ENCODE results near the gene TPRG1.
"Not testable (repeated sequence)": the region's sequence is repeated elsewhere in the genome, so short reads cannot be mapped to it uniquely, and the experiment has no call there.

Gene TPRG1

DNA sequence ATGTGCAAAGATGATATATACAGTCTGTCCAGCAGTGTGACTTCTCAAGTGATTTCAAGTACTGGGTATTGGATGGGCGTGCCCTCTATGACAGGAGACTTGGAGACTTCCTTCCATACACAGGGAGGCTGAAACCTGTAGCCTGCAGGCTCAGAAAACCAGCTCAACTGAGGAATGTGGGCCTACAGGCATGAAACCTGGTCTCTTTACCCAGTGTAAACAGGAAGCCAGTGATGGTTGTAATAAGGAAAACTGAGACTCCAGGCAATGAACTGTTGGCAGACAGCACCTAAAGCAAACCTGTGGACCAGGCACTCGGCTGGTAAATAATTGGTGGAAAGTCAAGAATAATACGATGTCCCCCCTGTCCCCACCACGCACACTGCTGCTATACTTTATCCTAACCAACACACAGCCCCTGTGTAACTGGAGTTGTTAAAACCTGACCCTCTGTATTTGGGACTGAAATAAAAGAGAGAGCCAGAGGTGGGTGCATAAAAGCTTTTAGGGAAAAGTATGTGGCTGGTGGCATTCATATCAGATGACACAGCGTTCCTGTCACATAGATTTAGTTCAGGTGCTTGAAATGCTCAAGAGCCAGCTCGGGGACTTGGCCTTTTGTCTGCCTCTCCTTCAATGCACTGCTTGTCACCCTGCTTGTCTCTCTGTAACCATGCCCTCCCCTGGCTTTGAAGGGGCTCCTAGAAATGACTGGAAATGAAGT lies 144.7 kb downstream of the TPRG1 start:
- DNase-seq (ENCODE audit: low read depth): no peak

GRCh38 chr3:189317911-189318310 lies 146.1 kb downstream of the TPRG1 start:
- DNase-seq (ENCODE audit: low read depth): no peak

DNA sequence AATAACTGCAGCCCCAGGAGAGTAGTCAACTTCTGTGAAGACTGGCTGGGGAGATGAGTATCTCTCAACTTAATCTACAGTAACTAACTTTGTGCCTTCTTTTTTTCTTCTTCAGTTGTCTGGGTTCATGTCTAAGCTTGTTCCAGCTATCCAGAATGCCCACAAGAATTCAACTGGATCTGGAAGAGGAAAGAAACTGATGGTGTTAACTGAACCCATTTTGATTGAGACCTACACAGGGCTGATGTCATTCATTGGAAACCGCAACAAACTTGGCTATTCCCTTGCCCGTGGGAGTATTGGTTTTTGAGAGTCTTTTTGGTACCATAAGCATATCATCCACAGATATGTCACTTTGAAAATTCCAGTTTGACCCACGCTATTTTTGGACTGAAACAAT lies 148.7 kb downstream of the TPRG1 start:
- DNase-seq (ENCODE audit: low read depth): no peak

- no peak for DNase-seq (ENCODE audit: low read depth)
Observed at GRCh38 chr3:189322339-189322738, 150.6 kb downstream of the TPRG1 start.

DNA sequence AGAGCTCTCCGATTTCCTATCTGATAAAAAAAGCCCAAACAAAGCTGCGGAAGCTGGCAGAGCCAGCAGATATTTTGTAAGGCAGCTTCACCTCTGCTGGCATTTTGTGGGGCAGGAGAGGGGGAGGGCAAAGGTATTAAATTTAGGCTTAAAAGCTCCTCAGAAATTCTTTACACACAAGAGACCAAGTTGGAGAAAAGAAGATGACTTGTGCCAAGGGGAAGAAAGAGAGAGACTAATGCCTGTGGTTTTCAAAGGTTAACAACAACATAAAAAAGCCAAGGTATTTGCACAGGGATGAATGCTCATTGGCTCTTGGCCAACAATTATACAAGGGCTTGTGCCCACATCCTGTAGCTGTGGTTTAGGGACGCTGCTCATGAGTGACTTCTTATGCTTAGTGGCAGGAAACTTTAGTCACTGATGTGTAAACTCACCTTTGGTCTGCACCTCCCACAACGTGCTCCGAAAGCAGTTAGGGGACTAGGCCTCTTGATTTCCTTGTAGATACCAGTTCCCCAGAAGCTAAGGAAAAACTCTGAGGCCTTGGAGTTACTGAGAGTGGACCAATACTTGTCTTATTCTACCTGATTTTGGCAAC lies 152.9 kb downstream of the TPRG1 start:
- no peak for DNase-seq (ENCODE audit: low read depth)

DNA sequence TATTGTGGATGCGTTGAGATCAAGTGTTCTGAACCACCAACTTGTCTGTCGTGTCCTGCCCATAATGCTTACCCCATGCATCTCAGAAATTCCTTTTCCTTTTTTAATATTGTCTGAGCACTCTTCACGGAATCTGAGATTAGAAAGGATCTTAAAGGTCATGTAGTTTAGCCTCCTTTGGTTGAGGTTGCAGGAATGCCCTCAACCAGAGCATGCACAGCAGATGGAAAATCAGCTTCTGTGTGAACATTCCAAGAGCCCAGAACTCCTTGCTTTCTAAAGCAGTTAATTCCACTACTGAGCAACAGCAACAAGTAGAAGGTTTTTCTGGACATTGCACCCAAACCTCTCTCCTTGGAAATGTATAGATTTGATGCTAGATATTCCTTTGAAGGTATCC lies 153.7 kb downstream of the TPRG1 start:
- DNase-seq (ENCODE audit: low read depth): no peak

GRCh38 chr3:189329630-189330029 lies 157.9 kb downstream of the TPRG1 start:
- not testable (repeated sequence) for DNase-seq (ENCODE audit: low read depth)

DNA sequence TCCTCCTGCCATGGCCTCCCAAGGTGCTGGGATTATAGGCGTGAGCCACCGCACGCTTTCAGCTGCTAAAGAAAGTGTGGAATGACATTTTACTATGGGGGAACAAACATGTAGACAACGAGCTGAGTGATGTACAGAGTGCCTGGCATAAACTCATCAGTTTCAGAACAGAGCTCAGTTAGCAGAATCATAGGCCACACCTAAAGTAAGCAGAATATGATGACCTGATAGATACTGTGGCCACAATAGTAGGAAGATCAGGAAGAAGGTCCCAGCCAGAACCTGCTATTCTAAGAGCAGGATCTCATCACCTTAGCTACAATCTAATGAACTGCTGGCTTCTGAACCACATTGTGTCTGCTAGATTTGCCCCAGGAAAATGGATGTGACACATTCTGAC lies 158.3 kb downstream of the TPRG1 start:
- DNase-seq (ENCODE audit: low read depth): no peak

GRCh38 chr3:189331002-189331418 lies 159.2 kb downstream of the TPRG1 start:
- no peak for DNase-seq (ENCODE audit: low read depth)

- DNase-seq (ENCODE audit: low read depth): no peak
Observed at GRCh38 chr3:189334064-189334920, 162.5 kb downstream of the TPRG1 start.

- no peak for DNase-seq (ENCODE audit: low read depth)
Observed at GRCh38 chr3:189337673-189338091, 165.9 kb downstream of the TPRG1 start.

DNA sequence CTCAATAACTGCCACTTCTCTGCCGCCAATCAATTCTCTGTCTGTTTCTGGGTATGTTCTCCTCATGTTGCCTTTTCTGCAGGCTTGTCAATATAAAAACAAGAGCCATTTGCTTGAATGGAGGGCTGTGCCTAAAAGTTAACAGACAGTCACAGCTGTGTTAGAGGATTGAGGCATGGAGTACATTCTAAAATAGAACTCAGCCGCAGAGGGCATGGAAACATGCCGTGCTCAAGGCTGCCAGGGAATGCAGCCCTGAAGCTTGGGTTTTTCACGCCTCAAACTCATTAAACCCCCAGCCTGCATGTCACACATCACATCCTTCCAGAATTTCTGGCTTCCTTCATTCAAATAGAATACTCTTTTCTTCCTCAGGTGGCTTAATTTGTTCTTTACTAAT lies 166.6 kb downstream of the TPRG1 start:
- DNase-seq (ENCODE audit: low read depth): no peak

- no peak for DNase-seq (ENCODE audit: low read depth)
Observed at GRCh38 chr3:189339996-189340395, 168.2 kb downstream of the TPRG1 start.

GRCh38 chr3:189340680-189341460 lies 169.1 kb downstream of the TPRG1 start:
- no peak for DNase-seq (ENCODE audit: low read depth)

GRCh38 chr3:189342811-189343210 lies 171.0 kb downstream of the TPRG1 start:
- DNase-seq (ENCODE audit: low read depth): no peak

GRCh38 chr3:189344996-189345395 lies 173.2 kb downstream of the TPRG1 start:
- DNase-seq (ENCODE audit: low read depth): no peak

- DNase-seq (ENCODE audit: low read depth): no peak
Observed at GRCh38 chr3:189349772-189350171, 178.0 kb downstream of the TPRG1 start.

GRCh38 chr3:189353318-189353965 lies 181.7 kb downstream of the TPRG1 start:
- DNase-seq (ENCODE audit: low read depth): no peak

- DNase-seq (ENCODE audit: low read depth): no peak
Observed at GRCh38 chr3:189353988-189354889, 182.5 kb downstream of the TPRG1 start.

DNA sequence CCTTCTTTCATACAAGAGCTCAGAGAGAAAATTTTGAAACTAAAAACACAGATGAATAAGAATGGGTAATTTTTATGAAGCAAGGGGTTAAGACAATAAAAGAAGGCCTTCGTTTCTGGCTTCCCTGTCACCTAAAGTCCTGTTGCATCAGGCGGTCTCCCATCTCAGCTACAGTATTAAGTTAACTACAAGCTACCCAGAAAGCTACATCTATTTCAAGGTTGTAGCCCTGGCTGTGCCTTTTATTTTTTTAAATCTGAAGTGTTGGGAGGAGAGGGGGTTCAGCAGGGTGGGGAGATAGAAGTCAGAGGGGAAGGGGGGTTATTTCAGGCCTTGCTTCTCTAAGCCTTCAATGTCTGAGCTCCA lies 183.3 kb downstream of the TPRG1 start:
- no peak for DNase-seq (ENCODE audit: low read depth)

All from CMK (cell line).